Mammary epithelial cell (primary cell): Measurements from ENCODE around the gene ARHGEF40.

ENCODE experiments used
- EZH2 ChIP-seq: IDR thresholded peaks from 2 replicates; pipeline ENCODE4 v1.6.1; 2012; ENCODE audit warnings: low read length, inconsistent platforms, borderline replicate concordance
- TF ChIP-seq, protein P1 (sequence below), 2 donors: IDR thresholded peaks in 1 of 2; conservative IDR thresholded peaks in 1 of 2; 2 replicates each; pipeline ENCODE4 v1.5.1; 2011 to 2012; ENCODE audit warnings: inconsistent platforms in 2 of 2, low read length in 2 of 2, mild to moderate bottlenecking in 2 of 2, control low read depth in 1 of 2, low read depth in 1 of 2; ENCODE audit not compliant: insufficient read depth in 1 of 2; ENCODE audit errors: extremely low read depth in 1 of 2

DNA sequence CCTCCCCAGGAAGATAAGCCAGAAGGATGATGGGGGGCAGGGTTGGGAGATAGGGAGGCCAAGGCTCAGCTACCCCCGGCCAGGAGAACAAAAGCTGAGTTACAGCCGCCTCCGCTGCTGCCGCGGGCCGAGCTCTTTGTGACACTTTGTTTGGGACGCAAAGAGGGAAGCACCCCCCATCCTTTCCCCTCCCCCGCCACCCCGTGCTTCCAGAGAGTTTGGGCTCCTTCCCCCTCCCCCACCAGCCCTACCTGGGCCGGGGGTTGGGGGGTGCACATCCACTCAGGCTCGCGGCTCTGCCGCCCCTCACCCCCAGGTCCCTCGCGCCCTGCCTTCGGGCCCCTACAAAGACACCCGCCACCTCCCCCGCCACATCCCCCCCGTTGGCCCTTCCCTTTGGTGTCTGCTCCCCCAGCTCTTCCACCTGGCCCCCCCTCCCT lies 27.6 kb downstream of the ARHGEF40 start:
- TF ChIP-seq, protein P1, sequence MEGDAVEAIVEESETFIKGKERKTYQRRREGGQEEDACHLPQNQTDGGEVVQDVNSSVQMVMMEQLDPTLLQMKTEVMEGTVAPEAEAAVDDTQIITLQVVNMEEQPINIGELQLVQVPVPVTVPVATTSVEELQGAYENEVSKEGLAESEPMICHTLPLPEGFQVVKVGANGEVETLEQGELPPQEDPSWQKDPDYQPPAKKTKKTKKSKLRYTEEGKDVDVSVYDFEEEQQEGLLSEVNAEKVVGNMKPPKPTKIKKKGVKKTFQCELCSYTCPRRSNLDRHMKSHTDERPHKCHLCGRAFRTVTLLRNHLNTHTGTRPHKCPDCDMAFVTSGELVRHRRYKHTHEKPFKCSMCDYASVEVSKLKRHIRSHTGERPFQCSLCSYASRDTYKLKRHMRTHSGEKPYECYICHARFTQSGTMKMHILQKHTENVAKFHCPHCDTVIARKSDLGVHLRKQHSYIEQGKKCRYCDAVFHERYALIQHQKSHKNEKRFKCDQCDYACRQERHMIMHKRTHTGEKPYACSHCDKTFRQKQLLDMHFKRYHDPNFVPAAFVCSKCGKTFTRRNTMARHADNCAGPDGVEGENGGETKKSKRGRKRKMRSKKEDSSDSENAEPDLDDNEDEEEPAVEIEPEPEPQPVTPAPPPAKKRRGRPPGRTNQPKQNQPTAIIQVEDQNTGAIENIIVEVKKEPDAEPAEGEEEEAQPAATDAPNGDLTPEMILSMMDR (conservative IDR thresholded peaks at IDR 0.05 in 1 of 2, IDR thresholded peaks at IDR 0.05 in 1 of 2; ENCODE audit: extremely low read depth in 1 of 2, insufficient read depth in 1 of 2, low read depth in 1 of 2, low read length in 2 of 2) = no peak
- no peak for TF ChIP-seq EZH2
